BJ (cell line): ENCODE measurements around the gene GRM7. TPM values are rescaled to one million over a fixed set of nuclear protein-coding genes. Genes with fewer than 3 reads are reported as not detected.

Experiments
- CTCF ChIA-PET: fragments of 350-600 bp; formaldehyde crosslinking; extraction: SDS; loops from one replicate; lab custom pipeline; 2021; ENCODE audit warnings: antibody characterized with exemption, inconsistent platforms; lab: Yijun Ruan, JAX
- POLR2A ChIA-PET: fragments of 300-600 bp; sonication (Branson Sonifier 250); formaldehyde crosslinking; extraction: SDS; loops from one replicate; lab custom pipeline; 2021; ENCODE audit warnings: antibody characterized with exemption; lab: Charles Lee
- DNase-seq: peaks from one replicate; pipeline ENCODE4 v3.0.0-alpha.2; 2011; ENCODE audit warnings: low read depth
- H3K27me3 ChIP-seq: 2 replicates; pipeline ENCODE4 v1.6.0; 2011; ENCODE audit warnings: low read length; ENCODE audit not compliant: control insufficient read depth, insufficient read depth
- H3K36me3 ChIP-seq: 2 replicates; pipeline ENCODE4 v1.5.1; 2011; ENCODE audit warnings: low read length; ENCODE audit not compliant: control insufficient read depth, insufficient read depth
- H3K4me3 ChIP-seq: 2 replicates; pipeline ENCODE4 v1.5.1; 2011; ENCODE audit warnings: low read depth, mild to moderate bottlenecking, control low read depth, low read length
- polyA plus RNA-seq: library from polyadenylated mRNA; depleted of rRNA; stranded (reverse); fragments of >200 nt; gene quantifications from 2 replicates; pipeline ENCODE4 v1.2.3, GENCODE V29; 2011
- TF ChIP-seq, protein P1 (sequence below): IDR thresholded peaks from 2 replicates; pipeline ENCODE4 v1.5.1; 2011; ENCODE audit warnings: low read depth, mild to moderate bottlenecking, control low read depth, inconsistent platforms, low read length, moderate library complexity; ENCODE audit not compliant: insufficient read depth

Gene GRM7
- polyA plus RNA-seq, 1 experiment = not detected

DNA sequence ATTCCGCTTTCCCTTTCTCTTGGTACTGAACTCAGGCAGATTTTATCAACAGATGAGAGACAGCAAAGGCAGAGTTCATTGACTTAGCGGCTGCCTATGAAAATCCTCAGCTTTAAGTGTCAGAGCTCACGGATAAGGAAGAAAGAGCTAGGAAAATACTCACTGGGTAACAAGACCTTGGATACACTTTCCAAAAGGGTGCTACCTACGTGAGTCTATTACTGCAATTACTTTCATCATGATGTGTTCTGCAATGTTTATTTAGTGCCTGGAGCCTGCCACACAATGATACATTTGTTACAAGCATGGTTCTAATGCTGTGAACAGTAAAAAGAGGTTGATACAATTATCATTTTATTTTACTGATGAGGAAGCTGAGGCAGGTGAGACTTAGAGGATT lies 177.5 kb downstream of the GRM7 start:
- ChIA-PET CTCF (no interaction called here), POLR2A (no interaction called here)
- TF ChIP-seq, protein P1, sequence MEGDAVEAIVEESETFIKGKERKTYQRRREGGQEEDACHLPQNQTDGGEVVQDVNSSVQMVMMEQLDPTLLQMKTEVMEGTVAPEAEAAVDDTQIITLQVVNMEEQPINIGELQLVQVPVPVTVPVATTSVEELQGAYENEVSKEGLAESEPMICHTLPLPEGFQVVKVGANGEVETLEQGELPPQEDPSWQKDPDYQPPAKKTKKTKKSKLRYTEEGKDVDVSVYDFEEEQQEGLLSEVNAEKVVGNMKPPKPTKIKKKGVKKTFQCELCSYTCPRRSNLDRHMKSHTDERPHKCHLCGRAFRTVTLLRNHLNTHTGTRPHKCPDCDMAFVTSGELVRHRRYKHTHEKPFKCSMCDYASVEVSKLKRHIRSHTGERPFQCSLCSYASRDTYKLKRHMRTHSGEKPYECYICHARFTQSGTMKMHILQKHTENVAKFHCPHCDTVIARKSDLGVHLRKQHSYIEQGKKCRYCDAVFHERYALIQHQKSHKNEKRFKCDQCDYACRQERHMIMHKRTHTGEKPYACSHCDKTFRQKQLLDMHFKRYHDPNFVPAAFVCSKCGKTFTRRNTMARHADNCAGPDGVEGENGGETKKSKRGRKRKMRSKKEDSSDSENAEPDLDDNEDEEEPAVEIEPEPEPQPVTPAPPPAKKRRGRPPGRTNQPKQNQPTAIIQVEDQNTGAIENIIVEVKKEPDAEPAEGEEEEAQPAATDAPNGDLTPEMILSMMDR = no peak
- Histone ChIP-seq H3K36me3 (no peaks in the 10 kb centered on the region), H3K4me3 (no peak overlapping the region), H3K27me3 (no peaks in the 10 kb centered on the region)
- no peak for DNase-seq

DNA sequence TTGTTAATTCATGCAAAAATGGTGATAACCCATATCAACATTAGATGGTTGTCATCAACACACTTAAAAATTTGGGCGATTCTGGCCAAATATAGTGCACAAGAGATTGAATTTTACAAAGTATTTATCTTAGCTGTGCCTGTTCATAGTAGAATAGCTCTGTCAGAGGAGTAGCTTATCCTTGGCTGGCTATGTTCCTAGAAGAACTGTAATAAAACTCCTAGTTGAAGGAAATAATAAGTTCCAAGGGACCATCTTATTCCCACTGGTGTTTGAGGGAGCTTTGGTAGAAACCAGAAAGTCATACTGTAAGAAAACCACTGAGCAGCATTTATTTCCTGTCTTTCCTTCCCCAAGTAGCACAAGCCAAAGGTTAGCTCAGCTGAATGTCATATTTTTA lies 201.8 kb downstream of the GRM7 start:
- H3K4me3 ChIP-seq = no peak overlapping the region
- H3K27me3 ChIP-seq = no peaks in the 10 kb centered on the region
- DNase-seq = no peak
- ChIA-PET CTCF (no interaction called here), POLR2A (no interaction called here)
- TF ChIP-seq, protein P1 = no peak
- H3K36me3 ChIP-seq = no peaks in the 10 kb centered on the region

DNA sequence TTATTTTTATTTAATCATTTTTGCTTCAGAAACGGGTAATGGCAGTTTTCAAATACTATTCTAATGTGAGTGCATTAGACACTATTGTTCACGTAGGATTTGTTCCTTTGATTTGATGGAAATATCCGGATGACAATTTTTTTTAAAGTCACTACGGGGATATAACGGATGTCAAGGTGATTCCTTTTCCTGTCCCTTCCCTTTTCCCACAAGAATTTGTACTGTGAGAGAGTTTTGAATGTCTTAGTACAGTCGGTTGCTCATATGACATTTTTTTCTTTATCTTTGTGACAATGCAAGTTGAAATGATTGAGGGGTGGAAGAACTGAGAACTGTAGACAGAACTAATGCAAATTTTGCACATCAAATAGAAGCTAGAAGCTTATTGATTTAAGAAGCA lies 209.5 kb downstream of the GRM7 start:
- CTCF ChIA-PET = no interaction called here

GRCh38 chr3:7074217-7074616 lies 213.3 kb downstream of the GRM7 start:
- ChIA-PET CTCF (no interaction called here), POLR2A (no interaction called here)
- Histone ChIP-seq H3K4me3 (no peak overlapping the region), H3K36me3 (no peaks in the 10 kb centered on the region), H3K27me3 (no peaks in the 10 kb centered on the region)
- TF ChIP-seq, protein P1 = no peak
- no peak for DNase-seq

More for the DNA sequence above, 209.5 kb downstream of the GRM7 start:
- Histone ChIP-seq H3K4me3 (no peak overlapping the region), H3K27me3 (no peaks in the 10 kb centered on the region), H3K36me3 (no peaks in the 10 kb centered on the region)
- TF ChIP-seq, protein P1 = no peak
- DNase-seq = no peak
- POLR2A ChIA-PET = no interaction called here

DNA sequence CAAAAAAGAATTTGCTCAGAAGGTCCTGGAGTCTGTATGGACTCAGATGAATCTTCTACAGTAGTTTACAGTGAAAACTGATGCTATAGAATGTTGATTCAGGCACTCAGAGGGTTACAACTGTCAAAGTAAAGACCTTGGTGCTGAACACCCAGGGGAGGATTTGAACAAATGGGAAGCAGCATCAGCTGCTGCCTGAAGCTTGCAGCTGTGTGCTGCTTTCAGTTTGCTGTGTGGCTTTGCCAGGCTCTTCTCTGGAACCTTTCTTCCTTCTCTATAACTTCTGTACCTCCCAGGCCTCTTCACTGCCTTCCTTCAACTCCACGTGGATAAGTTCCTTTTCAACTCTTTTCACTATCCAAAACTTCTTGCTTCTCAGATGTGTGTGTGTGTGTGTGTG lies 214.2 kb downstream of the GRM7 start:
- Histone ChIP-seq H3K36me3 (no peaks in the 10 kb centered on the region), H3K27me3 (no peaks in the 10 kb centered on the region), H3K4me3 (no peak overlapping the region)
- ChIA-PET CTCF (no interaction called here), POLR2A (no interaction called here)
- TF ChIP-seq, protein P1 = no peak
- no peak for DNase-seq
